ENCODE results near the gene NOC3L.
A peak's percentile ranks its signal among the peaks of the same experiment; 100 is the strongest.
"Not testable (repeated sequence)": the region's sequence is repeated elsewhere in the genome, so short reads cannot be mapped to it uniquely, and the experiment has no call there.

Gene NOC3L

GRCh38 chr10:94362360-94363250 is at the start of gene NOC3L:
TSS of gene NOC3L (minus strand) at chr10:94362939. CDS start at chr10:94362838, 101 bp downstream.
- peak; percentile 97 for DNase-seq (ENCODE audit: low read depth)

GRCh38 chr10:94412449-94412848 is 49.7 kb upstream of the NOC3L start:
- DNase-seq (ENCODE audit: low read depth), result no peak

- DNase-seq (ENCODE audit: low read depth), result no peak
These were observed 48.6 kb upstream of the NOC3L start for GRCh38 chr10:94411304-94411703.

GRCh38 chr10:94409021-94409657 is 46.4 kb upstream of the NOC3L start:
- DNase-seq (ENCODE audit: low read depth), result no peak

- no peak for DNase-seq (ENCODE audit: low read depth)
These were observed 44.9 kb upstream of the NOC3L start for GRCh38 chr10:94407668-94408067.

- DNase-seq (ENCODE audit: low read depth), result no peak
These were observed 42.7 kb upstream of the NOC3L start for GRCh38 chr10:94405406-94405805.

- DNase-seq (ENCODE audit: low read depth), result no peak
These were observed 40.9 kb upstream of the NOC3L start for GRCh38 chr10:94403380-94404213.

GRCh38 chr10:94402843-94403379 is 40.2 kb upstream of the NOC3L start:
- no peak for DNase-seq (ENCODE audit: low read depth)

GRCh38 chr10:94402204-94402842 is 39.6 kb upstream of the NOC3L start, which contains the start of gene TBC1D12:
TSS of gene TBC1D12 (plus strand) at chr10:94402541. CDS start at chr10:94402614, 73 bp downstream.
- peak; percentile 7 for DNase-seq (ENCODE audit: low read depth)

GRCh38 chr10:94398762-94399161 is 36.0 kb upstream of the NOC3L start:
- DNase-seq (ENCODE audit: low read depth), result no peak

GRCh38 chr10:94397549-94398370 is 35.0 kb upstream of the NOC3L start:
- DNase-seq (ENCODE audit: low read depth), result no peak

- DNase-seq (ENCODE audit: low read depth), result not testable (repeated sequence)
These were observed 29.4 kb upstream of the NOC3L start for GRCh38 chr10:94392117-94392516.

GRCh38 chr10:94385733-94386132 is 23.0 kb upstream of the NOC3L start:
- DNase-seq (ENCODE audit: low read depth), result not testable (repeated sequence)

GRCh38 chr10:94383530-94383929 is 20.8 kb upstream of the NOC3L start:
- DNase-seq (ENCODE audit: low read depth), result no peak

GRCh38 chr10:94376865-94377264 is 14.1 kb upstream of the NOC3L start:
- no peak for DNase-seq (ENCODE audit: low read depth)

- DNase-seq (ENCODE audit: low read depth), result no peak
These were observed 12.6 kb upstream of the NOC3L start for GRCh38 chr10:94375374-94375773.

- DNase-seq (ENCODE audit: low read depth), result no peak
These were observed 7.8 kb upstream of the NOC3L start for GRCh38 chr10:94370501-94370900.

- no peak for DNase-seq (ENCODE audit: low read depth)
These were observed 3.6 kb upstream of the NOC3L start for GRCh38 chr10:94366382-94366781.

GRCh38 chr10:94364482-94364881 is 1.7 kb upstream of the NOC3L start:
- no peak for DNase-seq (ENCODE audit: low read depth)

GRCh38 chr10:94363251-94363565 is 469 bp upstream of the NOC3L start:
- no peak for DNase-seq (ENCODE audit: low read depth)

Measured in activated T-cell treated with anti-CD3 and anti-CD28 coated beads for 1 hour (primary cell).